HTR-8/SVneo (cell line): ENCODE measurements around the gene DLX6.

ENCODE experiments used
- DNase-seq: peaks from one replicate; pipeline ENCODE4 v3.0.0; 2011; ENCODE audit warnings: low spot score, mixed read lengths; ENCODE audit not compliant: insufficient read length
- FAIRE-seq: peaks from 2 replicates; lab custom pipeline; 2011; peaks lifted over from hg19 to GRCh38; lab: Jason Lieb, UNC

DLX6 gene

DNA sequence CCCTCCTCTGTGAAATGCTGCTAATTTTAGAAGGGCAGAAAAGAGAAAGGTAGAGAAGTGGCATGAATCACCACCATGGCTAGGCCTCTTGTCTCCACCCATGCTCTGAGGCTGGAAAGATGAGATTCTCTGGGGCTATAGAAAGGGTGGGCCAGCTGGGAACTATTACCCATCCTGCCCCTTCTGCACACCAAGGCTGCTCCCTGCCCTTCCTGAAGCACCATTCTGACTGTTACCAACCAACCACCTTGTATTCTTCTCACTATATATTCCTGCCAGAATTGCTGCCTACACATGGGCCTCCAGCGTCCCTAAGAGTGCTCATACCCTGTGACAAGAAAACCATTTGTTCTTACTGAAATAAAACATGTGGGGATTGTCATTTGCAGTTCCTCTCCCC, 11.4 kb upstream of the DLX6 start:
- DNase-seq (no peak), FAIRE-seq (no peak)

DNA sequence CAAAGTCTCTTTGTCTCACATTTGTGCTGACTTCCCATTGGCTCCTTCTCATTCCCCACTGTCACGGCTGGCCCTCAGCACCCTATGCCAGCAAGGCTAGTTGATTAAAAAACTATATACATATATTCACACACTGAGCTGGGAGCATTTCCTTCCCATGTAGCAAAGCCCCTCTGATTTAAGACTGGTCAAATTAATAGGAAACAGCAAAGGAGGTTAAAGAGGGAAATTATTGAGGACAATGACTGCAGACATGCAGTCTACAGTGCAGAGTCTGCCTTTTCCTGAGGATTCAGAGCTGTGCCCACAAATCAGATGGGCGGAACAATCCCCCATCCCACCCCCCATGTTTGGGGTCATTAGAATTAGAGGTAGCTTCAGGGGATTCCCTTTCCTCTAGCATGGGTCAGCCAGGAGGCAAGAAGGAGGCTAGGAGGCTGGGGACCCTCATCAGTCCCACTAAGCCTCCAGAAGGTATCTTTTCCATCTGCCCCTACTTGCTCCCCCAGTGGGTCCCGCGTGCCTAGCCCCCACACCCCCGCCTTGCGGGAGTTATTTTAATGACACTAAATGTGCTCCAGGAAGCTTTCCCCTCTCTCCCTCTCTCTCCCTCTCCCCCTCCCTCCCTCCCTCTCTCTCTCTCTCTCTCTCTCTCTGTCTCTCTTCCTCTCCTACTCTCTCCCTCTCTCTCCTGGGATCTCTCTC, 9.8 kb upstream of the DLX6 start:
- FAIRE-seq = no peak
- no peak for DNase-seq

DNA sequence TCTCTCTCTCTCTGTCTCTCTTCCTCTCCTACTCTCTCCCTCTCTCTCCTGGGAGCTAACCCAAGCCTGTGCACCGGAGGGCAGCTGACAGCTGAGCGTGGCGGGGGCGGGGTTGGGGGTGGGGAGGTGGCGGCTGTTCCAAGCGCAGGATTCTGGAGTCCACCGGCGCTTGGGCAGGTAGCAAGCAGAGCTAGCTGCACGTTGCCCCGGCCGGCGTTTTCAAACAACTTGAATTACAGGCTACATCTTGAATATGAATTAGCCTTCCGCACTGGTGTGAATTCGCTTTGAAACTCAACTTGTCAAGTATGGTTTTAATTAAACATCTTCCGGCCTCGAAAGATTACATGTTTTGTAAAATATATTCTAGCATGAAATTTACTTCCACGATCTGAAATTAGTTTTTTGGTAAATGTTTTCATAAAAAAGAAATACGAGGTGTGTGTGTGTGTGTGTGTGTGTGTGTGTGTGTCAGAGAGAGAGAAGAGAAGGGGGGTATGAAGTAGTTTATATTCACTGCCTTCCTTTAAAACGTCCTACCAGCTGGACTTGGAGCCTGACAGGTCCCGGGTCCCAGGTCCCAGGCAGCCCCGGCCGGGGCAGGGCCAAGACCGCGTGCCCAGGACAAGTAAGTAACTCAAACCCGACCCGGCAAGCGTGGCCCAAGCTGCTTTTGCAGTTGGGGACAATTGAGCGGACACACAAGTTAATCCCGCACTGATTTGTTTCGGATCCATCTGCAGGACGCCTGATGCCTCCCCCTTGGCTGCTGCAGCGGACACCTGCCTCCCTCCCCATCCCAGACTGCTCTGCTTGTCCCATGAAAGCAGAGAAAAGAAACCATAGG, 9.0 kb upstream of the DLX6 start:
- no peak for DNase-seq

DNA sequence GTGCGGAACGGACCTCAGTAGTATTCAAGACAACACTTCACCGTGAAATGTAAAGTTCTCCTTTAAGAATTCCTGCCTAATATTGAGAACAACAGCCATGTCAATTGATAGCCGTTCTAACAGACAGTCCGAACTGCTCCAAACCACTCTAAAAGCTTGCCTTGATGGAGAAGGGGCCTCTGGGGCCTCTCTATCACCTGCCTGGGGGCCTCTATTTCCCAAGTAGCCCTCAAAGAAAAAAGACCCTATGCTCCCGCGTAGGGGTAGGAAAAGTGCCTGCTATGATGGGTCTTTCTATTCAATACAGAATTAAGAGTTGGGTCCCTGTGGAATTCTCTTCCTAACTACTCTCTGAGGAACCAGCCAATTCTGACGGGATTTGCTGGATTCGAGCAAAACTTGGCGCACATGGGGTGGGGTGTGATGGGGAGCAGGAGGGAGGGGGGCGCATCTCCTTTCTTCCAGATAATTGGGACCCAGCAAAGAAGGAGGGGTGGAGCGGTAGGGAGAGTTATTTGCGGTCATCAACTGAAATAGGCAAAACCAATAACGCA, 8.3 kb upstream of the DLX6 start:
- FAIRE-seq (no peak), DNase-seq (no peak)

More for the DNA sequence above, 9.0 kb upstream of the DLX6 start:
- no peak for FAIRE-seq

DNA sequence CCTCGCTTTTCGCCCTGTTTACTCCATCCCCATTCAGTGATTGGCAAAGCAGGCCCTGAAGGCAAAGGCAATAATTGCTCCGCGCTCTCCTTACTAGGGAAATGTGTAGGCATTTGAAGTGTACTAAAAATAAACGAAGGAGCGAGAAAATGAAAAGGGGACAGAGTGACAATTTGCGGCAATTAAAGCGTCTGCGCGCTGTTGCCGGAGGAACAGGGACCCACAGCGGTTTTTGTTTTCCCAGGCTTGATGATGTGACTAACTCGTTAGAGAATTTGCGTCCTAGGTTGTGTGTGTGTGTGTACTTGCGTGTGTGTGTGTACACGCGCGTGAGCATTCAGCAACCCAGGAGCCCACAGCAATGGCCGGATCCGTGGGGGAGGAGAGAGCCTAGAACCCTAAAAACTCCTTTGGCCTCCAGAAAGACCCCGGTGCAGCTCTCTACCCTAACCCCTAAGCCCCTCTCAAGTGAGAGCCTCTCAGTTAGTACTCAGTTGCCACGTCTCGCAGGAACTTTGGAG, 7.8 kb upstream of the DLX6 start:
- FAIRE-seq = no peak
- DNase-seq = no peak

DNA sequence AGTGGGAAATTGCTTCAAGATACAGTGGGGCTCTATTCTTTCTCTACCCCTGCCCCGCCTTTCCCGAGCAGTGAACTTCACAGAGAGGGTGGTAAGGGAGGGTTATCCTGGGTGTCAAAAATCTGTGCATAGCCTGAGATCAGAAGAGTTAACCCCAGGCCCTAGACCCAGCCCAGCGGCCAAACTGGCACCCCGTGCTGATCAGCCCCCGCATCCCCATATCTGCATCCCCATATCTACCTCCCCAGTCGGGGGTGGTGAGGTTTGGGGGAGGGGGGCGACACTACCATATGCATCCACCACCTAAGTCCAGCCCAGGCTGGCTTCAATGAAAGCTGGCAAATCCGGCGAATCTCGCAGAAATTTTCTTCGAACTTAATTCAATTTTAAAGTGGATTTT, 7.0 kb upstream of the DLX6 start:
- no peak for FAIRE-seq
- DNase-seq = no peak

DNA sequence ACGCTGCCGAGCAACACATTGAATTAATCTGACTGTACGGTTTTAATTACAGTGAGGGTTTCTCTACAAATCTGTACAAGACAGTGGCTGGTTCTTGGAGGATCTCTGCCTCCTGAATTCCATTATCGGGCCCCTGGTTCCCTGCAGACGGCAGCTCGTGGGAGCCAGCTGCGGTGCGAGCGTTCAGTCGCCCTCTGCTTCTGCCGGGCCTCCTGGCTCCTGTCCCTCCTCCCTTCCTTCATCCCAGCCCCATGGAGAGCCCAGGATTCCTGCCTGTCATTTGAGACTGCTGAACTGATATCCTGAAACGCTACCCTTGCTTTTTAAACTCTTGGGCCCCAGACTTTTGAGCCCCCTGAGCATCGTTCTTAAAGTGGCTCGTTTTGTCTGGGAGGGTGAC, 6.6 kb upstream of the DLX6 start:
- FAIRE-seq = no peak
- DNase-seq = no peak

DNA sequence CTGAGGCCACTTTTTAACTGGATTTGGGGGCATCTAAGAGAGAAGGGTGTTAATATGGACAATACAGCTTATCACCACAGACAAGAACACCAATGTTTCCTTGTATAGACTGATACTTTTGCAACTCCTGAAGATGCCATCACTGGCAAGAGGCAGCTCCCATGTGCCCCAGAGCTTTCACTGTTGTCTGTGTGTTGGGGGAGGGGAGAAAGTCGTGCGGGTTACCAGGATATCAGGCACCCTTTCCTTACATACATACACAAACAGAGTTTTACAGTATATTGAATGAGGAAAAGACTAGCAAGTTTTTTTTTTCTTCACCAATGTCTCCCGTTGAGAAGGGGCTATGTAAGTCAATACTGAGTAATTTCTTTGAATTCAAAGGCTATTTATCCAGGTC, 4.1 kb upstream of the DLX6 start:
- FAIRE-seq (no peak), DNase-seq (no peak)

DNA sequence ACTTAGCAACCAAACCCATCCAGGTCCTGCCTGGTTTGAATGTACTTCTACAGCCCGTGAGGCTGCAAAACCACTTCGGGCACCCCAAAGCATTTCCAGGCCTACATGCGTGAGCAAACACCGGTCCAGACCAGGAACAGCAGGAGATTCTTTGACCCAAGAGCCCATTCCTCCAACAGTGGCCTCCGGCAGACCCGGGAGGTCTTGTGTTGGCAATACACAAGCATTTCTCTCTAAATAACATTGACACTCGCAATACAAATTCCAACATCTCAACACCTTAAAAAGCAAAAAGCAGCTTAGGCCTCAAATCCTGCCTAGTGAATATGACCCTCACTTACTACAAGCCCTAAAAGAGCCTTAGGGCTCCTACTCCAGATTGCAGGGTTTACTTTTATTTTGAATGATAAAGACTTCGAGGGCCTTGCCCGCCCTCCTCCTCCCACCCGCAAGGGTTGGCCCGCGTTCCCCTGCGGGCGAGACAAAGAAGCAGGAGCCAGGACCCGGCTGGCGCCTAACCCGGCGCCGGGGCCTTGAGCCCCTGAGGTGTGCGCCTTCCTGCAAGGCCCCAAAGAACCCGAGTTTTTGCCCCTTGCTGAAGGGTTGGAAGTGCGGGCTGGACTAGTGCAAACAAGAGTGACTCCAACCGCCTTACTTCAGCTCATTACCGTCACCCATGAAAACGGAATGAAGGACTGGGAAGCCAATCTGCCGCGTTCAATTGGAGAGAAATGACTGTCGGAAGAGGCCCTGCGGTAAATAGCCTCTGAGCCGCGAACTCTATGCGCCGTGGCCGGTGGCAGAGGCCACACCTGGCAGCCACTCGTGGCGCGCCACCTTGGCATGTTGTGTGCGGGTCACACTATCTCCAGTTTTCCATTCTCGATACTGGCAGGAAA, 3.4 kb upstream of the DLX6 start:
- FAIRE-seq = no peak
- DNase-seq = no peak

DNA sequence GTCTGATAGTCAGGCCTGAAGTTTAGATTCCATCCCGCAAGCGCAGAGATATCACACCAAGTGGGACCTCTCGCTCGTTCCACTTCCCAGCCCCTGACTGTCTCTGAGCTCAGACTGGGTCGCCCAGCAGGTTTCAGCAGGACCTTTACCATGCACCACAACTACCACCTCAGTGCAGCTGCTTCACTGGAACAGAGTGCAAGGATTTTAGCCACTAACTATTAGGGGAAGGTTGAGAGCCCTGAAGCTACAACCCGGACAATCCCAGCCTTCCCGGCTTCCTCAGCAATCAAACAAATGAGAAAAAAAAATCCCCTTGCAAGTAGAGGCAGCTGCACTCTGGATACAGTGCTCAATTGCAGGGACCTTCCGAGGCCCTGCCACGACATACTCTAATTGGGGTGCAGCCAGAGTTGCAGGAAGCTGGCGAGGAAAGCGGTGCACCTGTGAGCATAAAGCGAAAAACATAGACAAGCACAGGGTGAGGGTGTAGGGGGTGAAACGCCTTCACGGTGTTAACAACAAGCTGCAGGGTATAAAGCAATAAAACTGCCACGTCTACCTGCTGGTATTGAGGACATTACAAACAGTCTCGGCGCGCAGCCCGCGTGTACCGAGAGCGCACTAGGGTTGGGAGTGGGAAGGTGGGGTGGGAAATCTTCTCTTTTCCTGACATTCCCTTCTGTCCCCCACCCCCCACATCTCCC, 2.6 kb upstream of the DLX6 start:
- FAIRE-seq = no peak
- no peak for DNase-seq

DNA sequence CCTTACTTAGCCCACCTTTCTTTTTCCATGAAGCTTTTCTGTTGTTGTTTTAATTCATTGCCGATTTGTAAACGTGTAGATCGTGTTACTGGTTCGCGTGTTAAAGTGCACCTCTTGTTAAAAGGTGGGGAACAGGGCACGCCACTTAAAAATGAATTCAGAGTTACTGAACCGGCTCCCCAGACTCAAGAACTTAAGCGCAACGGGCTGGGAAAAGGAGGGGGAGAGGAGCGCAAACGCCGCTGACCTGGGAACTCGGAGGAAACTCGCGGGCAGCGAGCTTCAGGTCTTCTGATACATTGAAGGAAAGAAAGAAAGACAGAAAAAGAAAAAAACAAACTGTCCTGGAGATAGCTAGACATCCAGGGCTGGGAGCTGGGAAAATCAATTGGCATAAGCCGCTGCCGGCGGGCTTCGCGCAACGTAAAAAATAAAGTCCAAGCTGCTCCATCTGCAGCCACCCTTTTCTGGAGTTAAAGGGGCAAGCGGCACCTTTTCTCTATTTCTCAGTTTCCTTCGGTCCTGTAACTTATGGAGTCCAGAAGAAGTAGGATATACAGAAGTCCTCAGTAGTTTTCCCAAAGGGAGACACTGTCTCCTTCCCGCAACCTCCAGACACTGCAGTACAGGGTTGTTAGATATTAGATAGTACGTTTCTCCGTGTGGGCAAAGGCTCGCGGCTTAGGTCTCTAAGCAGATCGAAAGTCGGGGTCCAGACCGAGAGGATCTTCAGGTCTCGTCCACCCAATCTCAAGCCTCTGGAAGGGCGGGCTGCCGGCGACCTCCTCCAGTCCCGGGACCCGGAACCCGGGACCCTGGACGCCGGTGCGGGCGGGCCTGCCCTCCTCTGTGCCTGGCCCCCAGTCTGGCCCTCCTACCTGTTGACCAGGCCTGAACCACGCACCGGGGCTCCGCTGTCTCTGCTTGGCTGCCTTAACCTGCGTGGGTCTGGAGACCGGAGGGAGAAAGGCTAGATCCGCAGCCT, 1.8 kb upstream of the DLX6 start:
- FAIRE-seq (no peak), DNase-seq (no peak)

DNA sequence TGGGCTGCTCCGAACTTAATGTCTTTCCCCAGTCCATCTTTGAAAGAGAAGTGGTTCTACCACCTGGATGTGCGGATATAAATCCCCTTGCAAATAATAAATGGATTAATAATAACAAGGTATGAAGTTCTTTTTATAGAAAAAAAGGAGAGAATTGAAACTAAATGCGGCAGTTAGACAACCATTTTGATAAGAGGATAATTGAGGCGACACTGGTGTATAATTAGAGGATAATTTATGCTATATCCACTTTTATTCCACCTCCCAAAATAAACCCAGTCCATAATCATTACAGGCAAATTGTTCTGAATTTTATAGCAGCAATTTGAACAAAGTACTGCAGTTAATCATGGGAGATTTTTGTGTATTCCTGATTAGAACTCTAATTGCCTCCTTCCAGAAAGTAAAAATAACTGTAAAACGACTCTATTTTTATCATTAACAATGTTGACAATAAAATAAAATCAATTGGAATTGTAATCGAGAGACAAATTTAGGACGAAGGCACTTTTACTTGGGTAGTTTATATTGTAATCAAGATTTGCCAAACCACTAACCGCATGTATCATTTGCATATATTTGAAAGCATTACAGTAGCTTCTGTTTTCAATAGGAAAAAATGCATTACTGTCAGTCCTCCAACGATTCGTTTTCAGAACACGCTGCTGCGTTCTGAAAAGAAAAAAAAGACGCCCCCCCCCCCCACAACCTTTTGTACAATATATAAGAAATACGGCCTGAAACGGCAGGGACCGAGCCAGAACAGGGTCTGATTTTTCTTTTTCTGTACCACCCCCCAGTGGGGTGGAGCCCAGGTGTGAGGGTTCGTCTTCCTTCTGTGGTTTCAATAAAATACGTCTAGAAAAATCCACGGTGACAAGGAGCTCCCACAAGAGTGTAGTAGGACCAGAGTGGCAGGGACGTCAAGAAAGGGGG, 838 bp upstream of the DLX6 start:
- DNase-seq = no peak
- no peak for FAIRE-seq

DNA sequence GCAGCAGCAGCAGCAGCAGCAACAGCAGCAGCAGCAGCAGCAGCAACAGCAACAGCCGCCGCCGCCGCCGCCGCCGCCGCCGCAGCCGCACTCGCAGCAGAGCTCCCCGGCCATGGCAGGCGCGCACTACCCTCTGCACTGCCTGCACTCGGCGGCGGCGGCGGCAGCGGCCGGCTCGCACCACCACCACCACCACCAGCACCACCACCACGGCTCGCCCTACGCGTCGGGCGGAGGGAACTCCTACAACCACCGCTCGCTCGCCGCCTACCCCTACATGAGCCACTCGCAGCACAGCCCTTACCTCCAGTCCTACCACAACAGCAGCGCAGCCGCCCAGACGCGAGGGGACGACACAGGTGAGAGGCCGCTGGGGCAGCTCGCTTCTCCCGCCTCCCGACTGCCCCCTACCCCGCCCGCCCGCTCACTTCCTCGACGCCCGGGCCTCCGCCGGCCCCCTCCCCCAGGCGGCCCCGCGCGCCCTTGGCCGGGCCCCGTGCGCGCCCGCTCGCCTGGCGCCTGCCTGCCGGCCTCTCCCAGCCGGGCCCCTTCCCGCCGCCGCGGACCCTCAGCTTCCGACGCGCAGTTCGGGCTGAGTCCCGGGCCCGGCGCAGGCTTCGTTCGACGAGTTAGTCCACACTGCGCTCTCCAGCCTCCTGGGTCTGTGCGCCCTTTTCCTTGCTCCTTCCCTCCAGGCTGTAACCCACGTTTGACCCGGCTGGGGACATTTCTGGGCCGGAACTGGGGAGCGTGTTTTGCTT, 882 bp downstream of the DLX6 start:
- DNase-seq (no peak), FAIRE-seq (no peak)

DNA sequence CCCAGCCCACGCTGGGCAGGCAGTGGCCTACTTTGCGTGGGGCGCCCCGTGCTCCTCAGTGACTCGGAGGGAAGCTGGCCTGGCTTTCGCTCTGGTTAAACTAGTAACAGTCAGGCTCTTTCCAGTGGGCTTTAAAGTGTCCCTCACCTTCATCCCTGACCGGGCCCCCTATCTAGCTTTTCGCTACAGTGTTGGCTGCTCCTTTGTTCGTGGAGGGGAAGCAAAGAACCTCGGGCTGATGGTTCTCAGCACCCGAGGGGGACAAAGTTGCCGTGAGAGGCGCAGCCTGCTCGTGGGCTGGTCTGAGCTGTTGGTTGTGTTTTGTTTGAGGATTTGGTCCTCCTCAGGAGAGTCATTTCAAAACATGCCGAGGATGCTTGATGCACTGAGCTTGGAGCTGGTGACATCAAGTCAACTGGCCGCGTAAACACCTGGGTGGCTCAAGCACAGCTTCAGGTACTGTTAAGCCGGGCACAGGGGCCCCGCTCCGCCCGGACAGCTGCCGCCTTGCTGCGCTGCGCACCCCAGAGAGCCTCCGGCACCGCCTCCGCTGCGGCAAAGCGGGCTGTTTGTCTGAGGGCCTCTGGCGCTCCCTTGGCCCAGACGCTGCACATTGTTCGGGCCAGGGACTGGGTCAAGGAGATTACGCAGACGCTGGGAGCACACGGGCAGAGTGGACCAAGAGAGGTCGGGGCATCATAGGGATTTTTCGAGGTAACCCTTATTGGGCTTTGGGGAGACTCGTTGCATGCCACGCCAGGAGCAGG, 1.6 kb downstream of the DLX6 start:
- no peak for DNase-seq
- no peak for FAIRE-seq

DNA sequence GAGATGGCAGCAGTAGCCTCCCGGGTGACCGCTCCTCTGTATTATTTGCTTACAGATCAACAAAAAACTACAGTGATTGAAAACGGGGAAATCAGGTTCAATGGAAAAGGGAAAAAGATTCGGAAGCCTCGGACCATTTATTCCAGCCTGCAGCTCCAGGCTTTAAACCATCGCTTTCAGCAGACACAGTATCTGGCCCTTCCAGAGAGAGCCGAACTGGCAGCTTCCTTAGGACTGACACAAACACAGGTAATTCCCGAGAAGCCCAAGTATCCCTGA, 2.2 kb downstream of the DLX6 start:
- FAIRE-seq = no peak
- no peak for DNase-seq

DNA sequence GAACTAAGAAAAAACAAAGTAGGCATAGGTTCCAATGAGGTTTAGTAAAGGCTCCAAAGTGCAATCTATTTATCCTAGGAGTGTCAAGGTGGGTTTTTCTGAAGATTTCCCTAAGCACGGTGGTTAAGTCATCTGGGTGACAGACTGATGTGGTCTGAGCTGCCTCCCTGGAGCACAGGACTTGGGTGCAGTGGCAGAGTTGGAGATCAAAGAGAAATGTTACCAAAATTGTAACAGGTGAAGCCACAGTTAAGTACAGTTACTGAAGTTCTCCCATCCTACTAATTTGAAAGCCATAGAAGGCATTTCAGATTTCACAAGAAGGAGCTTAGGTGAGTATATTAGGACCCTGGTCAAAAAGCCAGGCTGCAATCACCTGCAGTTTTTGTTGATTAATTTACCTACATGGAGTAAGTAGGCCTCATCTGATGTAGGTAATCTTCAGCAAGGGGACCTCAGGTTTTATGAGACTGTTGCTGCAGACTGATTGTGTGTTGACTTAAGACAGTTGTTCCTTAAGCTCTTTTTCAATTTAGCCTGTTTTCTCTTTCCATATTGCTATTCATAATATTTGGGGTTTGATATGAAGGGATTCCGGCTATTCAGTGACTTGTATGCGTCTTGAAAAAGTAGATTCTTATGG, 3.0 kb downstream of the DLX6 start:
- DNase-seq = no peak
- no peak for FAIRE-seq
